Keratinocyte (primary cell): ENCODE results near the gene ACSM3.

ENCODE experiments used
- EZH2 ChIP-seq: IDR thresholded peaks from one replicate; pipeline ENCODE4 v1.6.1; 2012; ENCODE audit warnings: inconsistent platforms, mild to moderate bottlenecking, low read length, moderate library complexity
- TF ChIP-seq, protein P1 (sequence below), 3 experiments: IDR thresholded peaks in 1 of 3; conservative IDR thresholded peaks in 1 of 3; optimal IDR thresholded peaks in 1 of 3; 2 replicates in 2 of 3; 3 replicates in 1 of 3; pipeline versions ENCODE3 to v1.5.1; 2011; ENCODE audit warnings: low read length in 3 of 3, mild to moderate bottlenecking in 3 of 3, moderate library complexity in 2 of 3, control low read depth in 1 of 3, inconsistent platforms in 1 of 3; ENCODE audit not compliant: insufficient read depth in 2 of 3; ENCODE audit errors: extremely low read depth in 1 of 3

- TF ChIP-seq, protein P1, sequence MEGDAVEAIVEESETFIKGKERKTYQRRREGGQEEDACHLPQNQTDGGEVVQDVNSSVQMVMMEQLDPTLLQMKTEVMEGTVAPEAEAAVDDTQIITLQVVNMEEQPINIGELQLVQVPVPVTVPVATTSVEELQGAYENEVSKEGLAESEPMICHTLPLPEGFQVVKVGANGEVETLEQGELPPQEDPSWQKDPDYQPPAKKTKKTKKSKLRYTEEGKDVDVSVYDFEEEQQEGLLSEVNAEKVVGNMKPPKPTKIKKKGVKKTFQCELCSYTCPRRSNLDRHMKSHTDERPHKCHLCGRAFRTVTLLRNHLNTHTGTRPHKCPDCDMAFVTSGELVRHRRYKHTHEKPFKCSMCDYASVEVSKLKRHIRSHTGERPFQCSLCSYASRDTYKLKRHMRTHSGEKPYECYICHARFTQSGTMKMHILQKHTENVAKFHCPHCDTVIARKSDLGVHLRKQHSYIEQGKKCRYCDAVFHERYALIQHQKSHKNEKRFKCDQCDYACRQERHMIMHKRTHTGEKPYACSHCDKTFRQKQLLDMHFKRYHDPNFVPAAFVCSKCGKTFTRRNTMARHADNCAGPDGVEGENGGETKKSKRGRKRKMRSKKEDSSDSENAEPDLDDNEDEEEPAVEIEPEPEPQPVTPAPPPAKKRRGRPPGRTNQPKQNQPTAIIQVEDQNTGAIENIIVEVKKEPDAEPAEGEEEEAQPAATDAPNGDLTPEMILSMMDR (optimal IDR thresholded peaks at IDR 0.05 in 1 of 3, IDR thresholded peaks at IDR 0.05 in 1 of 3, conservative IDR thresholded peaks at IDR 0.05 in 1 of 3; ENCODE audit: extremely low read depth in 1 of 3, insufficient read depth in 2 of 3, low read length in 3 of 3), result no peak
- TF ChIP-seq EZH2, result no peak
Observed at GRCh38 chr16:20735490-20735889, 28.3 kb upstream of the ACSM3 start.
